Esophagus muscularis mucosa (tissue), 3 donors: ENCODE results near the gene SLC9A8.

Experiments used
- POLR2A ChIP-seq: fragments of 450-650 bp; IDR thresholded peaks from one replicate; pipeline ENCODE4 v1.6.1; 2017; ENCODE audit warnings: antibody characterized with exemption, moderate library complexity, mild to moderate bottlenecking, low read depth
- POLR2AphosphoS5 ChIP-seq, 2 donors: sonication (generic); formaldehyde crosslinking; IDR thresholded peaks; one replicate each; pipeline ENCODE4 v1.6.1; 2017; ENCODE audit warnings: antibody characterized with exemption in 2 of 2
- TF ChIP-seq, protein P1 (sequence below), 3 experiments: fragments of 200-600 bp in 2 of 3; fragments of 450-650 bp in 1 of 3; sonication (generic) in 2 of 3; IDR thresholded peaks; one replicate each; pipeline ENCODE4 v1.5.1; 2017 to 2019; ENCODE audit warnings: antibody characterized with exemption in 3 of 3, mild to moderate bottlenecking in 2 of 3, moderate library complexity in 1 of 3

DNA sequence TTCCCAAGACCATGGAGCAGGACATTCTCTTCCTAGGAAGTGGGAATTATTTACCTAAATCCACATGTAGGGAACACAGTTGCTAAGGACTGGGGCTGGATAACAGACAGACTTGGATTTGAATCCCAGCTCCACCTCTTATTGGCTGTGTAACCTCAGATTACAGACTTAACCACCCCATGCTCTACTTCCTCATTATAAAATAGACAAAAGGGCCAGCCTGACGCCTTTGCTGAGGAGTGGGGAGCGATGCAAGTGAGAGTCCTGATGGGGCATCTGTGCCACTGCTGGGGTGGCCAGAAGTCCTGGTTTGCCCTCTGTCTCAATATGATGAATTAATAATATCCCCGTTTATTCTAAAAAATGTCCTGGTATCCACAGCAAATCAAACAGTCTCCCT is 55.9 kb downstream of the SLC9A8 start:
- TF ChIP-seq POLR2A: no peak
- TF ChIP-seq, protein P1, sequence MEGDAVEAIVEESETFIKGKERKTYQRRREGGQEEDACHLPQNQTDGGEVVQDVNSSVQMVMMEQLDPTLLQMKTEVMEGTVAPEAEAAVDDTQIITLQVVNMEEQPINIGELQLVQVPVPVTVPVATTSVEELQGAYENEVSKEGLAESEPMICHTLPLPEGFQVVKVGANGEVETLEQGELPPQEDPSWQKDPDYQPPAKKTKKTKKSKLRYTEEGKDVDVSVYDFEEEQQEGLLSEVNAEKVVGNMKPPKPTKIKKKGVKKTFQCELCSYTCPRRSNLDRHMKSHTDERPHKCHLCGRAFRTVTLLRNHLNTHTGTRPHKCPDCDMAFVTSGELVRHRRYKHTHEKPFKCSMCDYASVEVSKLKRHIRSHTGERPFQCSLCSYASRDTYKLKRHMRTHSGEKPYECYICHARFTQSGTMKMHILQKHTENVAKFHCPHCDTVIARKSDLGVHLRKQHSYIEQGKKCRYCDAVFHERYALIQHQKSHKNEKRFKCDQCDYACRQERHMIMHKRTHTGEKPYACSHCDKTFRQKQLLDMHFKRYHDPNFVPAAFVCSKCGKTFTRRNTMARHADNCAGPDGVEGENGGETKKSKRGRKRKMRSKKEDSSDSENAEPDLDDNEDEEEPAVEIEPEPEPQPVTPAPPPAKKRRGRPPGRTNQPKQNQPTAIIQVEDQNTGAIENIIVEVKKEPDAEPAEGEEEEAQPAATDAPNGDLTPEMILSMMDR (IDR thresholded peaks at IDR 0.05): no peak
- TF ChIP-seq POLR2AphosphoS5 (IDR thresholded peaks at IDR 0.05): no peak
